ENCODE measurements around the gene WWOX.

WWOX gene

DNA sequence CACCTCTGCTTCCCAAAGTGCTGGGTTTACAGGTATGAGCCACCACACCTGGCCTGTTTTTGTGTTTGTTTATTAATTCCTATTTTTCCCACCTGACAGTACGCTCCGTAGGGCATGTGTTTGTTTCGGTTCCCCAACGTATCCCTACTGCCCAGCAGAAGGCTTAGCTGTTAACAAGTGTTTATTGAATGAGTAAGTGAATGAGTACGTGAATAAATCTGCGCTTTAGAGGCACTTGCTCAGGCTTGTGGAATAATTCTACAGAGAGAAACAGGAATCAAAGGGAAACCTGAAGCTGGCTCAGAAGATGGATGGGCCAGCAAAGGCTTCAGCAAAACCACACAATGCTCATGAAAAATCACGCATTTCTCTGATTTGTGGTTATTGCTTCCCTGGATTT is 853.2 kb downstream of the WWOX start:
- Histone ChIP-seq H3K4me3 (ENCODE audit: low read depth in 1 of 2, low read length in 1 of 2) (no peak overlapping the region), H3K36me3 (no peaks in the 10 kb centered on the region), H3K27me3 (no peaks in the 10 kb centered on the region), H3K4me1 (ENCODE audit: control insufficient read depth in 1 of 2, insufficient read depth in 1 of 2, low read depth in 1 of 2, low read length in 1 of 2) (no peaks in the 10 kb centered on the region), H3K27ac (no peak overlapping the region), H3K9me3 (no peaks in the 10 kb centered on the region)
- TF ChIP-seq, protein P1, sequence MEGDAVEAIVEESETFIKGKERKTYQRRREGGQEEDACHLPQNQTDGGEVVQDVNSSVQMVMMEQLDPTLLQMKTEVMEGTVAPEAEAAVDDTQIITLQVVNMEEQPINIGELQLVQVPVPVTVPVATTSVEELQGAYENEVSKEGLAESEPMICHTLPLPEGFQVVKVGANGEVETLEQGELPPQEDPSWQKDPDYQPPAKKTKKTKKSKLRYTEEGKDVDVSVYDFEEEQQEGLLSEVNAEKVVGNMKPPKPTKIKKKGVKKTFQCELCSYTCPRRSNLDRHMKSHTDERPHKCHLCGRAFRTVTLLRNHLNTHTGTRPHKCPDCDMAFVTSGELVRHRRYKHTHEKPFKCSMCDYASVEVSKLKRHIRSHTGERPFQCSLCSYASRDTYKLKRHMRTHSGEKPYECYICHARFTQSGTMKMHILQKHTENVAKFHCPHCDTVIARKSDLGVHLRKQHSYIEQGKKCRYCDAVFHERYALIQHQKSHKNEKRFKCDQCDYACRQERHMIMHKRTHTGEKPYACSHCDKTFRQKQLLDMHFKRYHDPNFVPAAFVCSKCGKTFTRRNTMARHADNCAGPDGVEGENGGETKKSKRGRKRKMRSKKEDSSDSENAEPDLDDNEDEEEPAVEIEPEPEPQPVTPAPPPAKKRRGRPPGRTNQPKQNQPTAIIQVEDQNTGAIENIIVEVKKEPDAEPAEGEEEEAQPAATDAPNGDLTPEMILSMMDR (IDR thresholded peaks at IDR 0.05) = no peak

DNA sequence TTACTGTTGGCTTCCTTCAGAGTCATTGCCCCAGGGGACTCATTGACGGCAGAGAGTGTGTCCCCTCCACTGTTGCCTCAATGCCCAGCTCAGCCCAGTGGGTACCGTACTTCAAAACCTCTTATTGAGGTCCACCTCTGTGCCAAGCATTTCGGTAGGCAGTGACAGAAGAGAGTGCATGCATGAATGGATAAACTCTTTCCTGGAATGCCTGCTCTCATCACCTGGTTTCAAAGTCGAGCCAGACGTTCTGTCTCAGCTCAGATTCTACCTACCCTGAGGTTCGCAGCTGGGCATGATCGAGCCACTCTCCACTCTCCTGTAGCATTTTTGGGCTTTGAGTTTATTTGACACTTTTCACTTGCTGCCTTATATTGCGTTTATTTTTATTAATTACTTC is 854.1 kb downstream of the WWOX start:
- H3K36me3 ChIP-seq = no peaks in the 10 kb centered on the region
- no peaks in the 10 kb centered on the region for H3K4me1 ChIP-seq (ENCODE audit: control insufficient read depth in 1 of 2, insufficient read depth in 1 of 2, low read depth in 1 of 2, low read length in 1 of 2)
- H3K4me3 ChIP-seq (ENCODE audit: low read depth in 1 of 2, low read length in 1 of 2) = no peak overlapping the region
- TF ChIP-seq, protein P1 (IDR thresholded peaks at IDR 0.05) = no peak
- H3K27ac ChIP-seq = no peak overlapping the region
- H3K27me3 ChIP-seq = no peaks in the 10 kb centered on the region
- H3K9me3 ChIP-seq = no peaks in the 10 kb centered on the region

DNA sequence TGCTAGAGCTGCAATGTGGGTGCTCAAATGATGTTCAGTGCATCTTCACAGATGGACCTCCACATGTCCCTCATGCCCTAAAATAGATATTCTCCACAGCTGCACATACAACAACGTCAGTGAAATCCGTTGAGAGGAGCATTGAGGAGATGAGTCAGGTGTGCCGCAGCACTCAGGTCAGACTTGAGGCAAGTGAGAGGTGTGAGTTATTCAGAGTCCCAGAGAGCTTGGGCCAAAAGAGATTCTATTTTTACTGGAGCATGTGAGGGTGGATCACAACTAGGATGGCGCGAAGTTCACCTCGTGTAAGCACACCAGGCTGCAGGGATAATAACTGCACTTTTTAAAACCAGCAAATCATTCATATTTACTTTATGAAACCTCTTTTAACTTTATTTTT is 855.8 kb downstream of the WWOX start:
- H3K4me1 ChIP-seq (ENCODE audit: control insufficient read depth in 1 of 2, insufficient read depth in 1 of 2, low read depth in 1 of 2, low read length in 1 of 2) = no peaks in the 10 kb centered on the region
- no peaks in the 10 kb centered on the region for H3K36me3 ChIP-seq
- no peaks in the 10 kb centered on the region for H3K27me3 ChIP-seq
- H3K9me3 ChIP-seq = no peaks in the 10 kb centered on the region
- H3K4me3 ChIP-seq (ENCODE audit: low read depth in 1 of 2, low read length in 1 of 2) = no peak overlapping the region
- TF ChIP-seq, protein P1 (IDR thresholded peaks at IDR 0.05) = no peak
- no peak overlapping the region for H3K27ac ChIP-seq

DNA sequence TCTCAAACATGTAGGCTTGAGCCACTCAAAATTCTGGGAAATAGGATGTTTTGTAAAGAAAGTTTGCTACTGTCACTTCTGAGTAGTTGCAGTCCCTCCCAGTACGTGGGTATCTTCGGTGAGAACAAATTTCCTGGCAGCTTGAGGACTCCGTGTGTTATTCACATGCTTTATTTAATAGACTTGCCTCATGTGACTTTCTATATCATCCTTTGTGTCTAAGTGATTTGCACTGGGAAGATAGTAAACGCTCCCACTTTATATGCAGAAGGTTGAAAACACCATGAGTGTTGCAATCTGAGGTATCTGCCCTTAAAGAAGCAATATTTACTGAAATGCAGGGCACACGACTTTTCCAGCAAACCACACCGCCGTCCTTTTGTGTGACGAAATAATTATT is 857.4 kb downstream of the WWOX start:
- H3K4me1 ChIP-seq (ENCODE audit: control insufficient read depth in 1 of 2, insufficient read depth in 1 of 2, low read depth in 1 of 2, low read length in 1 of 2) = no peaks in the 10 kb centered on the region
- TF ChIP-seq, protein P1 (IDR thresholded peaks at IDR 0.05) = no peak
- no peak overlapping the region for H3K27ac ChIP-seq
- no peaks in the 10 kb centered on the region for H3K9me3 ChIP-seq
- no peak overlapping the region for H3K4me3 ChIP-seq (ENCODE audit: low read depth in 1 of 2, low read length in 1 of 2)
- H3K36me3 ChIP-seq = no peaks in the 10 kb centered on the region
- no peaks in the 10 kb centered on the region for H3K27me3 ChIP-seq

DNA sequence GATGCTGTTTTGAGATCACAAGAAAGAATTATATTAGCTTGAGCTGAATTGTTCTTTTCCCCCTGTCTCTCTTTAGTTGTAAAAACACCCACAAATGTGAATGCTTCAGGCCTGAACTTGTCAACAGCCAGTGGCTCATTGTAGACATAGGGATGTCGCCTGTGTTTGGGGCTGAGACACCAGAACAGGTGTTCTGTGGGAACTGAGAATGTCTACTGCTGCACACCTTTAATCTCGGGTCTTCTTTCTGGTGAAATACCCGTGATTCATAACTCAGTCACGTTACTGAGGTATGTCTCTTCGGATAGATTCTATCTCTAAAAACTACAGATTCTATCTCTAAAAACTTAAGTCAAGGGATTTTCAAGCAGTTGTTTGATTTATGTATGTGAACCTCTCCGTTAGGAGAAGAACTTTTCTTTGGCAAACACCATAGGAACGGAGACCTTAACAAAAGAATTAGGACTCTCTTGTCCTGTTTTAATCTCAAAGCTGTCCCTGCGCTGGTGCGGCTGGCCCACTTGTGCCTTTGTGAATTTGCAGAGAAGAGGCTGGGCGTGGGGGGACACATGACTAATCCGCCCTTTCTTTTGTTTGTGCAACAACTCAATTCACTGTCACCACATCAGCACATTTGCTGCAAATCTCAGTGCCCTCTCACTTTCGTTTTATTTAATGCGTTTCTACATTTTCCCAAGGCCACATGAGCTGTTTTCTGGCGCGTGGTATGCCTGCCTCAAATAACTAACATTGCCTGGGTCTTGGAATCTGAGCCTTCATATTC is 858.1 kb downstream of the WWOX start:
- Histone ChIP-seq H3K27ac (no peak overlapping the region), H3K27me3 (no peaks in the 10 kb centered on the region), H3K4me3 (ENCODE audit: low read depth in 1 of 2, low read length in 1 of 2) (no peak overlapping the region), H3K36me3 (no peaks in the 10 kb centered on the region), H3K4me1 (ENCODE audit: control insufficient read depth in 1 of 2, insufficient read depth in 1 of 2, low read depth in 1 of 2, low read length in 1 of 2) (no peaks in the 10 kb centered on the region), H3K9me3 (no peaks in the 10 kb centered on the region)
- TF ChIP-seq, protein P1 (IDR thresholded peaks at IDR 0.05) = no peak
